ENCODE data around the gene CDC37.

GRCh38 chr19:10421240-10422045, 18.1 kb upstream of the CDC37 start:
- TF ChIP-seq ZC3H10 (CRISPR knock-in tag; IDR thresholded peaks at IDR 0.05) (no peak), TCF4 (CRISPR knock-in tag; IDR thresholded peaks at IDR 0.05; ENCODE audit: borderline replicate concordance) (no peak), CSDC2 (CRISPR knock-in tag; IDR thresholded peaks at IDR 0.05) (no peak), RARB (CRISPR knock-in tag; IDR thresholded peaks at IDR 0.05) (no peak), ESRRG (CRISPR knock-in tag; IDR thresholded peaks at IDR 0.05) (no peak)
